Tibial nerve (tissue), 4 donors: ENCODE data around the gene BNC2.

Experiments
- CTCF ChIP-seq, 5 experiments: fragments of 200-600 bp in 3 of 5; fragments of 450-650 bp in 2 of 5; sonication (generic) in 3 of 5; IDR thresholded peaks; one replicate each; pipeline ENCODE4 v1.5.1; 2016 to 2019; ENCODE audit warnings: antibody characterized with exemption in 5 of 5, mild to moderate bottlenecking in 3 of 5, moderate library complexity in 2 of 5
- EP300 ChIP-seq, 2 donors: sonication (generic); formaldehyde crosslinking; IDR thresholded peaks; one replicate each; pipeline ENCODE4 v1.6.1; 2017; ENCODE audit warnings: antibody characterized with exemption in 2 of 2, mild to moderate bottlenecking in 1 of 2

GRCh38 chr9:16484744-16485143 lies 385.7 kb downstream of the BNC2 start:
- TF ChIP-seq CTCF (IDR thresholded peaks at IDR 0.05): no peak
- TF ChIP-seq EP300 (IDR thresholded peaks at IDR 0.05): no peak
